ENCODE data around the gene GNG14.

DNA sequence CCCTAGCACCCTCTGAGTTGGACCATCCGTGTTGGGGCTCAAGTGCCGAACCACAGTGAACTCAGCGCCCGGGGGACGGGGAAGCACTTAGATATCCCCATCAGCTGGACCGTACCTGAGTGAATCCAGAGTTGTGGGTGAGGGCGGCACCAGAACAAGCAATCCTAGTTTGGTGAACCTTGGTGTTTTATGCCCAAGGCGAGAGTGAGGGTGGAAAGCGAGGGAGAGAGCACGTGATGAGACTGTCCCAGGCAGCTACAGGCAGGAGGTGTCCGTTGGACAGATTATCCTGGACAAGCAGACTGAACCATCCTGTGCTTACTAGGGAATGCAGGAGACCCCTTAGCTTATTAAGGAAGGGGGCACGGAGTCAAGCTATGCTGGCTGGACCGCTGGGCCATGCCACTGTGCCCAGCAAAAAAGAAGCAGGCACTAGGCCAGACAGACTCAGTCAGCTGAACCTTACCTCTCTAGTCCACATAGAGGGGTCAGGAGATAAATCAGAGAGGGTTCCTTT, 50.1 kb downstream of the GNG14 start:
- TF ChIP-seq, protein P1, sequence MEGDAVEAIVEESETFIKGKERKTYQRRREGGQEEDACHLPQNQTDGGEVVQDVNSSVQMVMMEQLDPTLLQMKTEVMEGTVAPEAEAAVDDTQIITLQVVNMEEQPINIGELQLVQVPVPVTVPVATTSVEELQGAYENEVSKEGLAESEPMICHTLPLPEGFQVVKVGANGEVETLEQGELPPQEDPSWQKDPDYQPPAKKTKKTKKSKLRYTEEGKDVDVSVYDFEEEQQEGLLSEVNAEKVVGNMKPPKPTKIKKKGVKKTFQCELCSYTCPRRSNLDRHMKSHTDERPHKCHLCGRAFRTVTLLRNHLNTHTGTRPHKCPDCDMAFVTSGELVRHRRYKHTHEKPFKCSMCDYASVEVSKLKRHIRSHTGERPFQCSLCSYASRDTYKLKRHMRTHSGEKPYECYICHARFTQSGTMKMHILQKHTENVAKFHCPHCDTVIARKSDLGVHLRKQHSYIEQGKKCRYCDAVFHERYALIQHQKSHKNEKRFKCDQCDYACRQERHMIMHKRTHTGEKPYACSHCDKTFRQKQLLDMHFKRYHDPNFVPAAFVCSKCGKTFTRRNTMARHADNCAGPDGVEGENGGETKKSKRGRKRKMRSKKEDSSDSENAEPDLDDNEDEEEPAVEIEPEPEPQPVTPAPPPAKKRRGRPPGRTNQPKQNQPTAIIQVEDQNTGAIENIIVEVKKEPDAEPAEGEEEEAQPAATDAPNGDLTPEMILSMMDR (IDR thresholded peaks at IDR 0.05; ENCODE audit: extremely low read depth in 1 of 2, insufficient read depth in 1 of 2, low read depth in 1 of 2, low read length in 2 of 2), result no peak
- no peak for TF ChIP-seq POLR2A (IDR thresholded peaks at IDR 0.05; ENCODE audit: low read depth, low read length)

All from endothelial cell of umbilical vein (primary cell).